NCI-H460 (cell line): ENCODE measurements around the gene C1RL. TPM values are rescaled to one million over a fixed set of nuclear protein-coding genes. Genes with fewer than 3 reads are reported as not detected.

Experiments
- DNase-seq: peaks from one replicate; pipeline ENCODE4 v3.0.0-alpha.2; 2016; ENCODE audit warnings: low read depth; ENCODE audit errors: extremely low read depth
- total RNA-seq: library from RNA; depleted of rRNA; stranded (reverse); fragments of >200 nt; shearing (Covaris generic); gene quantifications from 2 replicates; pipeline ENCODE4 v1.2.3, GENCODE V29; 2014

Gene C1RL
- total RNA-seq, 1 experiment from 2014 or later: 6.4 TPM

GRCh38 chr12:7139200-7139599 is 30.2 kb upstream of the C1RL start:
- DNase-seq: no peak

GRCh38 chr12:7137908-7138307 is 28.9 kb upstream of the C1RL start:
- DNase-seq: no peak

- no peak for DNase-seq
Measured at GRCh38 chr12:7136676-7137075, 27.7 kb upstream of the C1RL start.

- DNase-seq: no peak
Measured at GRCh38 chr12:7136071-7136470, 27.1 kb upstream of the C1RL start.

- no peak for DNase-seq
Measured at GRCh38 chr12:7134396-7135166, 25.6 kb upstream of the C1RL start.

- DNase-seq: no peak
Measured at GRCh38 chr12:7131502-7131866, 22.5 kb upstream of the C1RL start.

- DNase-seq: no peak
Measured at GRCh38 chr12:7130701-7131501, 21.9 kb upstream of the C1RL start.

GRCh38 chr12:7129872-7130691 is 21.1 kb upstream of the C1RL start, which contains the start of gene CLSTN3:
Gene CLSTN3 (plus strand): TSS chr12:7130371. CDS start chr12:7130649, 278 bp downstream.
- no peak for DNase-seq

GRCh38 chr12:7129287-7129871 is 20.4 kb upstream of the C1RL start:
- DNase-seq: no peak

- no peak for DNase-seq
Measured at GRCh38 chr12:7128681-7129286, 19.8 kb upstream of the C1RL start, which contains the start of gene RBP5. Gene RBP5 (minus strand): TSS chr12:7128889. CDS start chr12:7128775, 114 bp downstream.

- DNase-seq: no peak
Measured at GRCh38 chr12:7127916-7128626, 19.1 kb upstream of the C1RL start.

GRCh38 chr12:7125632-7126227 is 16.7 kb upstream of the C1RL start:
- DNase-seq: no peak

- DNase-seq: no peak
Measured at GRCh38 chr12:7123806-7124522, 14.9 kb upstream of the C1RL start.

GRCh38 chr12:7122811-7123769 is 14.1 kb upstream of the C1RL start:
- DNase-seq: no peak

GRCh38 chr12:7121324-7121723 is 12.3 kb upstream of the C1RL start:
- no peak for DNase-seq

- no peak for DNase-seq
Measured at GRCh38 chr12:7120166-7120565, 11.2 kb upstream of the C1RL start.

GRCh38 chr12:7118881-7119280 is 9.9 kb upstream of the C1RL start:
- DNase-seq: no peak
